Neural cell (in vitro differentiated cells): ENCODE measurements around the gene PCP4. TPM values are rescaled to one million over a fixed set of nuclear protein-coding genes. Genes with fewer than 3 reads are reported as not detected.

Experiments
- H2AFZ ChIP-seq: fragments of 200-600, 300-800 bp; sonication (generic), shearing (Covaris generic); 2 replicates; pipeline ENCODE4 v1.6.0; 2014; ENCODE audit warnings: low read depth, mild to moderate bottlenecking, antibody characterized with exemption, low read length, moderate library complexity
- H3F3A ChIP-seq: fragments of 200-600 bp; shearing (Covaris generic); 2 replicates; pipeline ENCODE4 v1.6.1; 2016; ENCODE audit warnings: mild to moderate bottlenecking, moderate library complexity, mixed read lengths, antibody characterized with exemption, low read length; ENCODE audit not compliant: insufficient read depth, poor library complexity, severe bottlenecking
- H3K27ac ChIP-seq: fragments of 200-600, 300-800 bp; sonication (generic), shearing (Covaris generic); 2 replicates; pipeline ENCODE4 v1.5.1; 2014; ENCODE audit warnings: mild to moderate bottlenecking, low read length, moderate library complexity
- H3K27me3 ChIP-seq: fragments of 300-800, 200-600 bp; sonication (generic), shearing (Covaris generic); 2 replicates; pipeline ENCODE4 v1.6.0; 2014; ENCODE audit warnings: mild to moderate bottlenecking, low read depth, low read length, moderate library complexity; ENCODE audit not compliant: insufficient read depth
- H3K36me3 ChIP-seq: fragments of 300-800, 200-600 bp; sonication (generic), shearing (Covaris generic); 2 replicates; pipeline ENCODE4 v1.5.1; 2014; ENCODE audit warnings: mild to moderate bottlenecking, antibody characterized with exemption, low read length, moderate library complexity; ENCODE audit not compliant: insufficient read depth
- H3K4me2 ChIP-seq: fragments of 300-800, 200-600 bp; sonication (generic), shearing (Covaris generic); 2 replicates; pipeline ENCODE4 v1.6.0; 2014; ENCODE audit warnings: mild to moderate bottlenecking, low read length
- H3K4me3 ChIP-seq: fragments of 300-800, 200-600 bp; sonication (generic), shearing (Covaris generic); 2 replicates; pipeline ENCODE4 v1.5.1; 2014; ENCODE audit warnings: mild to moderate bottlenecking, low read length, moderate library complexity
- H3K79me2 ChIP-seq: fragments of 200-600 bp; shearing (Covaris generic); replicated peaks from 2 replicates; pipeline ENCODE4 v1.6.0; 2014; ENCODE audit warnings: mild to moderate bottlenecking, low read length, moderate library complexity; ENCODE audit not compliant: insufficient read depth
- H3K9ac ChIP-seq: fragments of 300-800, 200-600 bp; sonication (generic), shearing (Covaris generic); 2 replicates; pipeline ENCODE4 v1.6.1; 2016; ENCODE audit warnings: mild to moderate bottlenecking, low read length, mixed read lengths
- H3K9me2 ChIP-seq: fragments of 200-600 bp; shearing (Covaris generic); 2 replicates; pipeline ENCODE4 v1.6.1; 2016; ENCODE audit warnings: mild to moderate bottlenecking, low read length, mixed read lengths; ENCODE audit not compliant: insufficient read depth
- H3K9me3 ChIP-seq: fragments of 200-600, 300-800 bp; sonication (generic), shearing (Covaris generic); 2 replicates; pipeline ENCODE4 v1.6.1; 2016; ENCODE audit warnings: mild to moderate bottlenecking, mixed run types, low read length, moderate library complexity, mixed read lengths
- H4K20me1 ChIP-seq: fragments of 200-600 bp; shearing (Covaris generic); 2 replicates; pipeline ENCODE4 v1.6.1; 2016; ENCODE audit warnings: mild to moderate bottlenecking, mixed run types; ENCODE audit not compliant: insufficient read depth
- CTCF ChIP-seq: fragments of 450-650 bp; IDR thresholded peaks from 2 replicates; pipeline ENCODE4 v1.5.1; 2014; ENCODE audit warnings: antibody characterized with exemption, mild to moderate bottlenecking, moderate library complexity; ENCODE audit not compliant: poor library complexity, severe bottlenecking
- EP300 ChIP-seq: fragments of 450-650 bp; conservative IDR thresholded peaks from 2 replicates; pipeline ENCODE4 v1.6.1; 2014; ENCODE audit warnings: antibody characterized with exemption, mild to moderate bottlenecking, moderate library complexity; ENCODE audit not compliant: poor library complexity, severe bottlenecking
- EZH2 ChIP-seq: fragments of 200-600, 300-800 bp; shearing (Covaris generic), sonication (generic); IDR thresholded peaks from 2 replicates; pipeline ENCODE4 v1.6.1; 2014; ENCODE audit warnings: antibody characterized with exemption, low read length, borderline replicate concordance, mild to moderate bottlenecking; ENCODE audit not compliant: insufficient read depth, poor library complexity, severe bottlenecking
- MXI1 ChIP-seq: fragments of 450-650 bp; conservative IDR thresholded peaks from 2 replicates; pipeline ENCODE4 v1.6.1; 2014; ENCODE audit warnings: antibody characterized with exemption, mild to moderate bottlenecking; ENCODE audit not compliant: poor library complexity, severe bottlenecking
- POLR2AphosphoS5 ChIP-seq: IDR thresholded peaks from 2 replicates; pipeline ENCODE4 v1.6.1; 2012
- RAD21 ChIP-seq: fragments of 450-650 bp; conservative IDR thresholded peaks from 2 replicates; pipeline ENCODE4 v1.6.1; 2014; ENCODE audit warnings: antibody characterized with exemption, mild to moderate bottlenecking, moderate library complexity
- REST ChIP-seq: IDR thresholded peaks from 2 replicates; pipeline ENCODE4 v1.6.1; 2012; ENCODE audit warnings: borderline replicate concordance
- SMC3 ChIP-seq: fragments of 450-650 bp; conservative IDR thresholded peaks from 2 replicates; pipeline ENCODE4 v1.6.1; 2014; ENCODE audit warnings: antibody characterized with exemption, mild to moderate bottlenecking, moderate library complexity; ENCODE audit not compliant: poor library complexity
- TAF1 ChIP-seq: IDR thresholded peaks from 2 replicates; pipeline ENCODE4 v1.6.1; 2012; ENCODE audit warnings: low read depth
- polyA plus RNA-seq: library from polyadenylated mRNA; depleted of rRNA; stranded (reverse); fragments of >200 nt; gene quantifications from 2 replicates; pipeline ENCODE4 v1.2.3, GENCODE V29; 2014

Gene PCP4
- polyA plus RNA-seq, 1 donor from 2014 or later = 10.1 TPM

GRCh38 chr21:39915881-39916280 is 48.6 kb downstream of the PCP4 start:
- Histone ChIP-seq H3K27me3 (no peaks in the 10 kb centered on the region), H2AFZ (no peak overlapping the region), H3K79me2 (no peaks in the 10 kb centered on the region), H3K4me2 (no peak overlapping the region), H3K4me3 (no peak overlapping the region), H3K9me2 (no peaks in the 10 kb centered on the region), H3K9me3 (no peaks in the 10 kb centered on the region), H3K9ac (no peak overlapping the region), H4K20me1 (no peaks in the 10 kb centered on the region), H3F3A (no peaks in the 10 kb centered on the region), H3K36me3 (no peaks in the 10 kb centered on the region), H3K27ac (no peak overlapping the region)
- no peak for TF ChIP-seq CTCF
- TF ChIP-seq REST = no peak
- TF ChIP-seq EZH2 = no peak
- TF ChIP-seq SMC3 = no peak
- TF ChIP-seq EP300 = no peak
- TF ChIP-seq MXI1 = no peak
- TF ChIP-seq POLR2AphosphoS5 = no peak
- TF ChIP-seq RAD21 = no peak
- TF ChIP-seq TAF1 = no peak

GRCh38 chr21:39918558-39918957 is 51.3 kb downstream of the PCP4 start:
- H3K27me3 ChIP-seq = no peaks in the 10 kb centered on the region
- no peak for TF ChIP-seq RAD21
- H3F3A ChIP-seq = no peaks in the 10 kb centered on the region
- H3K36me3 ChIP-seq = no peaks in the 10 kb centered on the region
- no peaks in the 10 kb centered on the region for H3K9me3 ChIP-seq
- no peak overlapping the region for H3K27ac ChIP-seq
- H3K9ac ChIP-seq = no peak overlapping the region
- no peaks in the 10 kb centered on the region for H3K9me2 ChIP-seq
- H4K20me1 ChIP-seq = no peaks in the 10 kb centered on the region
- H2AFZ ChIP-seq = no peak overlapping the region
- no peaks in the 10 kb centered on the region for H3K79me2 ChIP-seq
- H3K4me2 ChIP-seq = no peak overlapping the region
- no peak overlapping the region for H3K4me3 ChIP-seq

GRCh38 chr21:39923476-39923875 is 56.2 kb downstream of the PCP4 start:
- no peak overlapping the region for H2AFZ ChIP-seq
- no peak overlapping the region for H3K4me3 ChIP-seq
- H3K36me3 ChIP-seq = no peaks in the 10 kb centered on the region
- no peak overlapping the region for H3K9ac ChIP-seq
- H3K79me2 ChIP-seq = no peaks in the 10 kb centered on the region
- H3K9me2 ChIP-seq = no peaks in the 10 kb centered on the region
- TF ChIP-seq TAF1 (no peak), CTCF (no peak), SMC3 (no peak), EP300 (no peak), MXI1 (no peak), RAD21 (no peak), REST (no peak)
- H3K4me2 ChIP-seq = no peak overlapping the region
- no peaks in the 10 kb centered on the region for H3K9me3 ChIP-seq
- no peak overlapping the region for H3K27ac ChIP-seq
- H3F3A ChIP-seq = no peaks in the 10 kb centered on the region
- H3K27me3 ChIP-seq = no peaks in the 10 kb centered on the region
- H4K20me1 ChIP-seq = no peaks in the 10 kb centered on the region
